Activated T-helper 17 cell treated with anti-CD3 and anti-CD28 coated beads, Interleukin-2, amount 50 U/mL, for 72 hours (primary cell): Measurements from ENCODE around the gene FGF2. TPM values are rescaled to one million over a fixed set of nuclear protein-coding genes. Genes with fewer than 3 reads are reported as not detected.
A peak's percentile ranks its signal among the peaks of the same experiment; 100 is the strongest.
"Not testable (repeated sequence)": the region's sequence is repeated elsewhere in the genome, so short reads cannot be mapped to it uniquely, and the experiment has no call there.

Experiments
- ATAC-seq: fragments of 150-1000 bp; cut with Tn5 transposase; replicated peaks from 2 replicates; pipeline ENCODE4 v1.10.0; 2021; ENCODE audit warnings: mild to moderate bottlenecking, moderate library complexity
- H3K27ac Mint-ChIP-seq: one replicate; pipeline ENCODE4 v1.8.0; 2022; ENCODE audit warnings: mixed read lengths
- H3K27me3 Mint-ChIP-seq: one replicate; pipeline ENCODE4 v1.8.0; 2022; ENCODE audit warnings: mixed read lengths
- H3K36me3 Mint-ChIP-seq: one replicate; pipeline ENCODE4 v1.8.0; 2022; ENCODE audit warnings: low read depth, mild to moderate bottlenecking, mixed read lengths
- H3K4me1 Mint-ChIP-seq: one replicate; pipeline ENCODE4 v1.8.0; 2022; ENCODE audit warnings: mixed read lengths
- H3K4me3 Mint-ChIP-seq: one replicate; pipeline ENCODE4 v1.8.0; 2022; ENCODE audit warnings: mild to moderate bottlenecking, mixed read lengths
- H3K9me3 Mint-ChIP-seq: one replicate; pipeline ENCODE4 v1.8.0; 2022; ENCODE audit warnings: mixed read lengths
- total RNA-seq, 2 donors: library from RNA; stranded (reverse); gene quantifications; one replicate each; pipeline ENCODE4 v1.2.3, GENCODE V29; 2022

Gene FGF2
- total RNA-seq, 2 donors from 2014 or later, result 0.11 to 0.32 TPM

GRCh38 chr4:122930862-122931261, 104.2 kb downstream of the FGF2 start:
- peaks cover 74% of the 10 kb centered on the region for H3K36me3 Mint-ChIP-seq

DNA sequence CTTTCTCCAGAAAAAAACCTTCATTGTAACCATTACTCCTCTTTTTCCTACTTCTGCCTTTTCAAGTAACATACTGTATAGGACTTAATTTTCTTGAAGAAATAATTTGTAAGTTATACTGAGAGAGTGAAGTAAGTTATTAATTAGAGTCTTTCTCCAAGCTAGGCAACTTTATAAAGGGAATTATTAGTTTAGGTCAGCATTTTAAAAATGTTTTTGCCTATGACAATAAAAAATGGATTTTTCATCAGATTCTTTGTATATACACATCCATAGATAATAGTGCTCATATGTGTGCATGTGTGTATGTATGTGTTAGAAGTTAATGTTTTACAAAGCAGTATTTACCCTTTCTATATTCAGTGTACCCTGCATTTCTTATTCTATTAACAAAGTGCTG, 106.1 kb downstream of the FGF2 start:
- ATAC-seq, result no peak

More at GRCh38 chr4:122930862-122931261, 104.2 kb downstream of the FGF2 start:
- Mint-ChIP-seq H3K4me3 (no peak overlapping the region), H3K4me1 (peaks cover 4% of the 10 kb centered on the region), H3K27me3 (no peaks in the 10 kb centered on the region), H3K27ac (no peak overlapping the region), H3K9me3 (no peaks in the 10 kb centered on the region)
- ATAC-seq, result no peak

GRCh38 chr4:122945136-122945535, 118.5 kb downstream of the FGF2 start:
- Mint-ChIP-seq H3K4me3 (peak overlapping the region; percentile 34), H3K36me3 (peaks cover 73% of the 10 kb centered on the region), H3K27ac (peak overlapping the region; percentile 33)
- H3K27me3 Mint-ChIP-seq, H3K9me3 Mint-ChIP-seq, H3K4me1 Mint-ChIP-seq, ATAC-seq: not testable (repeated sequence)

More for the DNA sequence above, 106.1 kb downstream of the FGF2 start:
- no peaks in the 10 kb centered on the region for H3K9me3 Mint-ChIP-seq
- no peaks in the 10 kb centered on the region for H3K27me3 Mint-ChIP-seq
- H3K27ac Mint-ChIP-seq, result no peak overlapping the region
- H3K4me3 Mint-ChIP-seq, result no peak overlapping the region
- H3K4me1 Mint-ChIP-seq, result no peaks in the 10 kb centered on the region
- H3K36me3 Mint-ChIP-seq, result peaks cover 85% of the 10 kb centered on the region

DNA sequence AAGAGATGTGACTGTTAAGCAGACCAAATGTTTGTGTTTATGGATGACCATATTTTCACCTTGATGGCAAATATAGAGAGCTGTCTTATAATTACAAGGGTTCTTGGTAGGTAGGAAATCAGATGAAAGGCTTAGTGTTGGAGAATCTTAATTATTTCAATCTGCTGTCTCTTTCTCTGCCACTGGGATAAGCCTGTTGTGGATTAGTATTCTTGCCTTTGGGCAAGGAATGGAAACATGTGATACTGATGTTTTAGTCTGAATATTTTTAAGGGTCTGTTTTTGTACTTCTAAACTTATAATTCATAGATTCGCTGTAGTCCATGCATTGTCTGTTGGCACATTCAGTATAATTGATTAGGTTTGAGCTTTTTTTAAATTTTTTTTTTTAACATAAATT, 119.5 kb downstream of the FGF2 start:
- Mint-ChIP-seq H3K4me3 (no peak overlapping the region), H3K4me1 (peaks cover 6% of the 10 kb centered on the region), H3K27me3 (no peaks in the 10 kb centered on the region), H3K9me3 (no peaks in the 10 kb centered on the region), H3K27ac (no peak overlapping the region), H3K36me3 (peaks cover 76% of the 10 kb centered on the region)
- ATAC-seq, result no peak

Other genes with a start within 250 kb of the FGF2 start
- 10 to 100 TPM in 1 of 2 donors, 1 to 10 TPM in 1; 5.0 to 17.1 TPM for gene IL21, start 205.8 kb upstream of the FGF2 start, total RNA-seq
- 1 to 10 TPM; 1.6 to 2.2 TPM for gene BBS12, start 94.1 kb upstream of the FGF2 start, total RNA-seq
- gene NUDT6, start 95.8 kb downstream of the FGF2 start, total RNA-seq, result 1 to 10 TPM; 3.9 to 5.9 TPM